ENCODE data around the gene IFT20. TPM values are rescaled to one million over a fixed set of nuclear protein-coding genes. Genes with fewer than 3 reads are reported as not detected.
A peak's percentile ranks its signal among the peaks of the same experiment; 100 is the strongest.

The IFT20 gene
- total RNA-seq, 4 donors from 2014 or later = 34.1 to 56.5 (median 51.4) TPM

- Histone ChIP-seq H3K27me3 (no peaks in the 10 kb centered on the region), H3K36me3 (peaks cover 0 to 99% of the 10 kb centered on the region in 2 donors), H3K4me3 (no peak overlapping the region), H3K9me3 (no peaks in the 10 kb centered on the region), H3K4me1 (peaks cover 0 to 16% (median 0%) of the 10 kb centered on the region in 3 donors), H3K27ac (peak overlapping the region in 2 of 4 donors; percentile 20 to 29)
- no peak for TF ChIP-seq POLR2A (IDR thresholded peaks at IDR 0.05)
- TF ChIP-seq POLR2AphosphoS5 (IDR thresholded peaks at IDR 0.05) = no peak
- no peak for TF ChIP-seq EP300 (IDR thresholded peaks at IDR 0.05)
- peak in 1 of 4 experiments; percentile 17 for TF ChIP-seq CTCF (IDR thresholded peaks at IDR 0.05)
- 66 to 69% methylated on average over 2 to 7 of the region's 7 CpGs for WGBS, 2 donors (ENCODE audit: low coverage in 1 of 2)
- no peak for ATAC-seq
Observed at GRCh38 chr17:28346746-28347246, 11.5 kb upstream of the IFT20 start.

- H3K36me3 ChIP-seq = peaks cover 0 to 99% of the 10 kb centered on the region in 2 donors
- 54 to 71% methylated on average over 1 to 2 of the region's 2 CpGs for WGBS, 2 donors (ENCODE audit: low coverage in 1 of 2)
- no peak for ATAC-seq
- H3K27ac ChIP-seq = peak overlapping the region in 1 of 4 donors; percentile 20
- TF ChIP-seq POLR2A (IDR thresholded peaks at IDR 0.05) = no peak
- TF ChIP-seq CTCF (IDR thresholded peaks at IDR 0.05) = no peak
- no peak for TF ChIP-seq EP300 (IDR thresholded peaks at IDR 0.05)
- no peak for TF ChIP-seq POLR2AphosphoS5 (IDR thresholded peaks at IDR 0.05)
- no peaks in the 10 kb centered on the region for H3K27me3 ChIP-seq
- H3K4me1 ChIP-seq = peaks cover 0 to 16% (median 0%) of the 10 kb centered on the region in 3 donors
- no peaks in the 10 kb centered on the region for H3K9me3 ChIP-seq
- no peak overlapping the region for H3K4me3 ChIP-seq
Observed at GRCh38 chr17:28346199-28346580, 10.9 kb upstream of the IFT20 start.

GRCh38 chr17:28345419-28346198 is 10.3 kb upstream of the IFT20 start:
- H3K9me3 ChIP-seq = no peaks in the 10 kb centered on the region
- no peak overlapping the region for H3K27ac ChIP-seq
- peaks cover 0 to 16% (median 0%) of the 10 kb centered on the region in 3 donors for H3K4me1 ChIP-seq
- no peak for ATAC-seq
- H3K4me3 ChIP-seq = no peak overlapping the region
- TF ChIP-seq POLR2AphosphoS5 (IDR thresholded peaks at IDR 0.05) (no peak), POLR2A (IDR thresholded peaks at IDR 0.05) (no peak), CTCF (IDR thresholded peaks at IDR 0.05) (no peak), EP300 (IDR thresholded peaks at IDR 0.05) (no peak)
- H3K36me3 ChIP-seq = peaks cover 0 to 99% of the 10 kb centered on the region in 2 donors
- H3K27me3 ChIP-seq = no peaks in the 10 kb centered on the region
- 65% methylated on average over 4 to 7 of the region's 13 CpGs for WGBS, 2 donors (ENCODE audit: low coverage in 1 of 2)

GRCh38 chr17:28344435-28344901 is 9.2 kb upstream of the IFT20 start:
- H3K4me1 ChIP-seq = peaks cover 0 to 23% (median 0%) of the 10 kb centered on the region in 3 donors
- 89% methylated on average over 5 of the region's 19 CpGs; no CpG with 5 or more reads in 1 of the 2 donors for WGBS, 2 donors (ENCODE audit: low coverage in 1 of 2)
- TF ChIP-seq POLR2A (IDR thresholded peaks at IDR 0.05) (no peak), CTCF (IDR thresholded peaks at IDR 0.05) (no peak), EP300 (IDR thresholded peaks at IDR 0.05) (no peak)
- H3K9me3 ChIP-seq = no peaks in the 10 kb centered on the region
- H3K27me3 ChIP-seq = no peaks in the 10 kb centered on the region
- ATAC-seq = no peak
- H3K4me3 ChIP-seq = no peak overlapping the region
- H3K27ac ChIP-seq = no peak overlapping the region
- H3K36me3 ChIP-seq = peaks cover 0 to 99% of the 10 kb centered on the region in 2 donors

Data from gastroesophageal sphincter (tissue), 4 donors.